GM19438 (cell line): Measurements from ENCODE around the gene MAPKAPK2.
"Not testable (repeated sequence)": the region's sequence is repeated elsewhere in the genome, so short reads cannot be mapped to it uniquely, and the experiment has no call there.

ENCODE experiments used
- ATAC-seq: cut with Tn5 transposase; IDR thresholded peaks from one replicate; pipeline ENCODE4 v1.9.1; 2021; ENCODE audit warnings: low read depth; ENCODE audit not compliant: unreplicated experiment

The MAPKAPK2 gene

GRCh38 chr1:206684478-206685333 lies at the start of gene MAPKAPK2:
TSS of gene MAPKAPK2 (plus strand) at chr1:206684905. CDS start at chr1:206685230, 325 bp downstream.
- ATAC-seq: peak; percentile 44

GRCh38 chr1:206635080-206635977 lies 49.4 kb upstream of the MAPKAPK2 start, which contains the start of gene DYRK3:
TSS of gene DYRK3 (plus strand) at chr1:206635536. CDS start at chr1:206635704, 168 bp downstream.
- peak; percentile 93 for ATAC-seq

- ATAC-seq: no peak
Observed at GRCh38 chr1:206635978-206636345, 48.7 kb upstream of the MAPKAPK2 start.

- ATAC-seq: no peak
Observed at GRCh38 chr1:206636671-206637070, 48.0 kb upstream of the MAPKAPK2 start.

GRCh38 chr1:206637605-206638004 lies 47.1 kb upstream of the MAPKAPK2 start:
- no peak for ATAC-seq

- not testable (repeated sequence) for ATAC-seq
Observed at GRCh38 chr1:206642074-206642473, 42.6 kb upstream of the MAPKAPK2 start.

- ATAC-seq: no peak
Observed at GRCh38 chr1:206643118-206643698, 41.5 kb upstream of the MAPKAPK2 start.

GRCh38 chr1:206646504-206646903 lies 38.2 kb upstream of the MAPKAPK2 start:
- ATAC-seq: no peak

GRCh38 chr1:206647224-206647623 lies 37.5 kb upstream of the MAPKAPK2 start:
- ATAC-seq: no peak

GRCh38 chr1:206649261-206649921 lies 35.3 kb upstream of the MAPKAPK2 start:
- ATAC-seq: no peak

GRCh38 chr1:206651014-206651413 lies 33.7 kb upstream of the MAPKAPK2 start:
- no peak for ATAC-seq

GRCh38 chr1:206651958-206652890 lies 32.5 kb upstream of the MAPKAPK2 start:
- no peak for ATAC-seq

GRCh38 chr1:206653715-206654459 lies 30.8 kb upstream of the MAPKAPK2 start:
- no peak for ATAC-seq

- no peak for ATAC-seq
Observed at GRCh38 chr1:206654828-206655227, 29.9 kb upstream of the MAPKAPK2 start.

- no peak for ATAC-seq
Observed at GRCh38 chr1:206655471-206655882, 29.2 kb upstream of the MAPKAPK2 start.

GRCh38 chr1:206656936-206657335 lies 27.8 kb upstream of the MAPKAPK2 start:
- ATAC-seq: no peak

GRCh38 chr1:206657751-206658150 lies 27.0 kb upstream of the MAPKAPK2 start:
- ATAC-seq: no peak

GRCh38 chr1:206658264-206658980 lies 26.3 kb upstream of the MAPKAPK2 start:
- ATAC-seq: no peak
